GM19397 (cell line): Measurements from ENCODE around the gene DIP2B.

Experiments used
- ATAC-seq: cut with Tn5 transposase; IDR thresholded peaks from one replicate; pipeline ENCODE4 v1.9.1; 2021; ENCODE audit warnings: mild to moderate bottlenecking, moderate library complexity; ENCODE audit not compliant: unreplicated experiment

DIP2B gene

GRCh38 chr12:50574601-50575348 is 70.0 kb downstream of the DIP2B start:
- ATAC-seq, result no peak

- no peak for ATAC-seq
These were observed 75.0 kb downstream of the DIP2B start for GRCh38 chr12:50579757-50580267.

- no peak for ATAC-seq
These were observed 75.7 kb downstream of the DIP2B start for GRCh38 chr12:50580436-50580835.

- ATAC-seq, result no peak
These were observed 76.7 kb downstream of the DIP2B start for GRCh38 chr12:50581226-50582184.

- no peak for ATAC-seq
These were observed 79.3 kb downstream of the DIP2B start for GRCh38 chr12:50584135-50584534.

GRCh38 chr12:50589650-50590435 is 85.1 kb downstream of the DIP2B start:
- no peak for ATAC-seq

- no peak for ATAC-seq
These were observed 86.1 kb downstream of the DIP2B start for GRCh38 chr12:50590869-50591268.

GRCh38 chr12:50595667-50596066 is 90.9 kb downstream of the DIP2B start:
- no peak for ATAC-seq

- ATAC-seq, result peak; percentile 86
These were observed 92.7 kb downstream of the DIP2B start for GRCh38 chr12:50597200-50598195.

- ATAC-seq, result no peak
These were observed 93.6 kb downstream of the DIP2B start for GRCh38 chr12:50598321-50598862.

GRCh38 chr12:50599366-50600095 is 94.7 kb downstream of the DIP2B start:
- no peak for ATAC-seq

GRCh38 chr12:50600364-50600763 is 95.6 kb downstream of the DIP2B start:
- no peak for ATAC-seq

- no peak for ATAC-seq
These were observed 99.2 kb downstream of the DIP2B start for GRCh38 chr12:50603817-50604639.

- ATAC-seq, result no peak
These were observed 99.8 kb downstream of the DIP2B start for GRCh38 chr12:50604640-50604920.

- no peak for ATAC-seq
These were observed 102.0 kb downstream of the DIP2B start for GRCh38 chr12:50606675-50607375.

GRCh38 chr12:50609292-50609874 is 104.6 kb downstream of the DIP2B start:
- ATAC-seq, result no peak

- no peak for ATAC-seq
These were observed 105.4 kb downstream of the DIP2B start for GRCh38 chr12:50610171-50610570.
